HepG2 (cell line): ENCODE results near the gene GABRB1.

ENCODE experiments used
- BHLHE40 ChIP-seq: IDR thresholded peaks from 2 replicates; pipeline ENCODE4 v1.6.1; 2011; ENCODE audit warnings: low read length, improper control_type of control experiment
- CCDC6 ChIP-seq: sonication (generic); formaldehyde crosslinking; IDR thresholded peaks from 2 replicates; pipeline ENCODE4 v1.8.1; 2022; ENCODE audit warnings: mild to moderate bottlenecking, missing genetic modification reagents, moderate library complexity
- KDM1A ChIP-seq: IDR thresholded peaks from 2 replicates; pipeline ENCODE4 v1.6.1; 2016; ENCODE audit warnings: missing compliant biosample characterization
- MYNN ChIP-seq: sonication (generic); formaldehyde crosslinking; IDR thresholded peaks from 2 replicates; pipeline ENCODE4 v1.4.0; 2020; ENCODE audit warnings: mild to moderate bottlenecking, low read depth, missing genetic modification reagents
- NFE2 ChIP-seq: sonication (generic); formaldehyde crosslinking; IDR thresholded peaks from 2 replicates; pipeline ENCODE4 v1.4.0; 2020; ENCODE audit warnings: missing genetic modification reagents
- POLR2A ChIP-seq, 2 experiments: IDR thresholded peaks; 2 replicates each; pipeline ENCODE4 v1.6.1; 2011; ENCODE audit warnings: low read depth in 2 of 2, low read length in 2 of 2, mild to moderate bottlenecking in 1 of 2, moderate library complexity in 1 of 2; ENCODE audit not compliant: insufficient read depth in 1 of 2
- POLR2AphosphoS5 ChIP-seq: IDR thresholded peaks from 2 replicates; pipeline ENCODE4 v1.6.1; 2012; ENCODE audit warnings: low read depth, low read length
- RFX5 ChIP-seq: IDR thresholded peaks from 2 replicates; pipeline ENCODE4 v1.6.1; 2011; ENCODE audit warnings: low read depth, low read length, improper control_type of control experiment
- SP2 ChIP-seq: sonication (generic); formaldehyde crosslinking; IDR thresholded peaks from 2 replicates; pipeline ENCODE4 v1.5.1; 2020; ENCODE audit warnings: mild to moderate bottlenecking, missing genetic modification reagents
- ZBTB1 ChIP-seq: sonication (generic); formaldehyde crosslinking; IDR thresholded peaks from 2 replicates; pipeline ENCODE4 v1.4.0; 2020; ENCODE audit warnings: missing genetic modification reagents, borderline replicate concordance
- TF ChIP-seq, protein P1 (sequence below): sonication (generic); formaldehyde crosslinking; IDR thresholded peaks from 2 replicates; pipeline ENCODE4 v1.5.0; 2020; ENCODE audit warnings: mild to moderate bottlenecking, missing genetic modification reagents, moderate library complexity
- TF ChIP-seq, protein P2 (sequence below): sonication (generic); formaldehyde crosslinking; IDR thresholded peaks from 2 replicates; pipeline ENCODE4 v1.4.0; 2020; ENCODE audit warnings: missing genetic modification reagents
- TF ChIP-seq, protein P3 (sequence below): sonication (generic); formaldehyde crosslinking; IDR thresholded peaks from 2 replicates; pipeline ENCODE4 v1.4.0; 2020; ENCODE audit warnings: mild to moderate bottlenecking, missing genetic modification reagents
- TF ChIP-seq, protein P4 (sequence below): sonication (generic); formaldehyde crosslinking; conservative IDR thresholded peaks from 2 replicates; pipeline ENCODE4 v1.4.0; 2020; ENCODE audit warnings: missing genetic modification reagents

DNA sequence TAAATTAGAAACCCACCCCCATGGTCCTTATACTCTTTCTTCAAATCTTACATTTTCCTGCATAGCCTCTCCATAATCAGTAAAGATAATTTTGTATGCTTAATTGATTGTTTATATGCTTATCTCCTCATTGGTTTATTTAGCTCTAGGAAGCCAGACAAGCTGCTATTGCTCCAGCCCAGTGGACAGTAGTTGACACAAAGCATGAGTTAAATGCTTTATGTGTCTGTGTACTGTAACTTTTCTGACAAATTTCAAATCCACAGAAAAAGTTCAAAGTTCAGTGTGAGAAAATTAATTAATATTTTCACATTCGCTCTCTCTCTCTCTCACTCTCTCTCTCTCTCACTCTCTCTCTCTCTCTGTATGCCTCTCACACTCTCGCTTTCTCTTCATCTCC lies 181.7 kb downstream of the GABRB1 start:
- TF ChIP-seq BHLHE40: no peak
- TF ChIP-seq NFE2: no peak
- TF ChIP-seq, protein P1, sequence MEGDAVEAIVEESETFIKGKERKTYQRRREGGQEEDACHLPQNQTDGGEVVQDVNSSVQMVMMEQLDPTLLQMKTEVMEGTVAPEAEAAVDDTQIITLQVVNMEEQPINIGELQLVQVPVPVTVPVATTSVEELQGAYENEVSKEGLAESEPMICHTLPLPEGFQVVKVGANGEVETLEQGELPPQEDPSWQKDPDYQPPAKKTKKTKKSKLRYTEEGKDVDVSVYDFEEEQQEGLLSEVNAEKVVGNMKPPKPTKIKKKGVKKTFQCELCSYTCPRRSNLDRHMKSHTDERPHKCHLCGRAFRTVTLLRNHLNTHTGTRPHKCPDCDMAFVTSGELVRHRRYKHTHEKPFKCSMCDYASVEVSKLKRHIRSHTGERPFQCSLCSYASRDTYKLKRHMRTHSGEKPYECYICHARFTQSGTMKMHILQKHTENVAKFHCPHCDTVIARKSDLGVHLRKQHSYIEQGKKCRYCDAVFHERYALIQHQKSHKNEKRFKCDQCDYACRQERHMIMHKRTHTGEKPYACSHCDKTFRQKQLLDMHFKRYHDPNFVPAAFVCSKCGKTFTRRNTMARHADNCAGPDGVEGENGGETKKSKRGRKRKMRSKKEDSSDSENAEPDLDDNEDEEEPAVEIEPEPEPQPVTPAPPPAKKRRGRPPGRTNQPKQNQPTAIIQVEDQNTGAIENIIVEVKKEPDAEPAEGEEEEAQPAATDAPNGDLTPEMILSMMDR: no peak
- no peak for TF ChIP-seq SP2 (CRISPR knock-in tag)
- TF ChIP-seq, protein P2, sequence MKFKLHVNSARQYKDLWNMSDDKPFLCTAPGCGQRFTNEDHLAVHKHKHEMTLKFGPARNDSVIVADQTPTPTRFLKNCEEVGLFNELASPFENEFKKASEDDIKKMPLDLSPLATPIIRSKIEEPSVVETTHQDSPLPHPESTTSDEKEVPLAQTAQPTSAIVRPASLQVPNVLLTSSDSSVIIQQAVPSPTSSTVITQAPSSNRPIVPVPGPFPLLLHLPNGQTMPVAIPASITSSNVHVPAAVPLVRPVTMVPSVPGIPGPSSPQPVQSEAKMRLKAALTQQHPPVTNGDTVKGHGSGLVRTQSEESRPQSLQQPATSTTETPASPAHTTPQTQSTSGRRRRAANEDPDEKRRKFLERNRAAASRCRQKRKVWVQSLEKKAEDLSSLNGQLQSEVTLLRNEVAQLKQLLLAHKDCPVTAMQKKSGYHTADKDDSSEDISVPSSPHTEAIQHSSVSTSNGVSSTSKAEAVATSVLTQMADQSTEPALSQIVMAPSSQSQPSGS: no peak
- TF ChIP-seq POLR2A (IDR thresholded peaks at IDR 0.05; ENCODE audit: insufficient read depth in 1 of 2, low read depth in 2 of 2, low read length in 2 of 2): no peak
- TF ChIP-seq, protein P3, sequence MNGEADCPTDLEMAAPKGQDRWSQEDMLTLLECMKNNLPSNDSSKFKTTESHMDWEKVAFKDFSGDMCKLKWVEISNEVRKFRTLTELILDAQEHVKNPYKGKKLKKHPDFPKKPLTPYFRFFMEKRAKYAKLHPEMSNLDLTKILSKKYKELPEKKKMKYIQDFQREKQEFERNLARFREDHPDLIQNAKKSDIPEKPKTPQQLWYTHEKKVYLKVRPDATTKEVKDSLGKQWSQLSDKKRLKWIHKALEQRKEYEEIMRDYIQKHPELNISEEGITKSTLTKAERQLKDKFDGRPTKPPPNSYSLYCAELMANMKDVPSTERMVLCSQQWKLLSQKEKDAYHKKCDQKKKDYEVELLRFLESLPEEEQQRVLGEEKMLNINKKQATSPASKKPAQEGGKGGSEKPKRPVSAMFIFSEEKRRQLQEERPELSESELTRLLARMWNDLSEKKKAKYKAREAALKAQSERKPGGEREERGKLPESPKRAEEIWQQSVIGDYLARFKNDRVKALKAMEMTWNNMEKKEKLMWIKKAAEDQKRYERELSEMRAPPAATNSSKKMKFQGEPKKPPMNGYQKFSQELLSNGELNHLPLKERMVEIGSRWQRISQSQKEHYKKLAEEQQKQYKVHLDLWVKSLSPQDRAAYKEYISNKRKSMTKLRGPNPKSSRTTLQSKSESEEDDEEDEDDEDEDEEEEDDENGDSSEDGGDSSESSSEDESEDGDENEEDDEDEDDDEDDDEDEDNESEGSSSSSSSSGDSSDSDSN: no peak
- TF ChIP-seq CCDC6 (CRISPR knock-in tag): no peak
- TF ChIP-seq, protein P4, sequence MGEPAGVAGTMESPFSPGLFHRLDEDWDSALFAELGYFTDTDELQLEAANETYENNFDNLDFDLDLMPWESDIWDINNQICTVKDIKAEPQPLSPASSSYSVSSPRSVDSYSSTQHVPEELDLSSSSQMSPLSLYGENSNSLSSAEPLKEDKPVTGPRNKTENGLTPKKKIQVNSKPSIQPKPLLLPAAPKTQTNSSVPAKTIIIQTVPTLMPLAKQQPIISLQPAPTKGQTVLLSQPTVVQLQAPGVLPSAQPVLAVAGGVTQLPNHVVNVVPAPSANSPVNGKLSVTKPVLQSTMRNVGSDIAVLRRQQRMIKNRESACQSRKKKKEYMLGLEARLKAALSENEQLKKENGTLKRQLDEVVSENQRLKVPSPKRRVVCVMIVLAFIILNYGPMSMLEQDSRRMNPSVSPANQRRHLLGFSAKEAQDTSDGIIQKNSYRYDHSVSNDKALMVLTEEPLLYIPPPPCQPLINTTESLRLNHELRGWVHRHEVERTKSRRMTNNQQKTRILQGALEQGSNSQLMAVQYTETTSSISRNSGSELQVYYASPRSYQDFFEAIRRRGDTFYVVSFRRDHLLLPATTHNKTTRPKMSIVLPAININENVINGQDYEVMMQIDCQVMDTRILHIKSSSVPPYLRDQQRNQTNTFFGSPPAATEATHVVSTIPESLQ (CRISPR knock-in tag): no peak
- TF ChIP-seq MYNN (CRISPR knock-in tag): no peak
- no peak for TF ChIP-seq RFX5
- no peak for TF ChIP-seq POLR2AphosphoS5
- no peak for TF ChIP-seq ZBTB1
- TF ChIP-seq KDM1A (CRISPR knock-in tag): no peak
